ENCODE results near the gene CBY1.
A peak's percentile ranks its signal among the peaks of the same experiment; 100 is the strongest.

Gene CBY1

DNA sequence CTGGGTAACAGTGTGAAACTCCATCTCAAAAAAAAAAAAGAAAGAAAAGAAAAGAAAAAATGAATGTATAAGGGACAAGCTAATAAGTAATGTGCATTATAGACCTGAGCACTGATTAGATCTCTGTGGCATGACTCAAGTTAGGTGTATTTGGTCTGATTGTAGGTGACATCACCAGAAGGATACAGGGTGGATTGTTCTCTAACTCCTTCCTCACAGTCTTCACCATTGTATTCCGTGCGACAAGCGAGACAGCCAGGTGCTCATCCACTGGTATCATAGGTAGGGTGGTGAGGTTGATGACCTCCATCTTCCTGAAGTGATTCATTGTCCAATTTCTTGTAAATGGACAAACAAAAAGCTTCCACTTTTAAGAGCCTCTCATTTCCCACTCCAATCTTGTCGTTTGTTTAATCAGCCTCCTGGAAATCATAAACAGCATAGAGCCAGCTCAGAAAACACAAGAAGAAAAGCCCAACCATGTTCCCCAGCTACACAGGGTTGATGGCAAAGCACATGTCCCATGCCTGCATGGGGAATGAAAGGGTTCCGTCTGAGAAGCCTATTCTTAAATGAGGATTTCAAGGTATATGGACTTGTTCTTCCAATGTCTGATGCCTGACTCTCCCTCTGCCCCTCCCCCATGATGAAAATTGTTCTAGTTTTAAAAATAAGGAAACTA, 6.5 kb upstream of the CBY1 start:
- no peak for DNase-seq (ENCODE audit: low read depth)

DNA sequence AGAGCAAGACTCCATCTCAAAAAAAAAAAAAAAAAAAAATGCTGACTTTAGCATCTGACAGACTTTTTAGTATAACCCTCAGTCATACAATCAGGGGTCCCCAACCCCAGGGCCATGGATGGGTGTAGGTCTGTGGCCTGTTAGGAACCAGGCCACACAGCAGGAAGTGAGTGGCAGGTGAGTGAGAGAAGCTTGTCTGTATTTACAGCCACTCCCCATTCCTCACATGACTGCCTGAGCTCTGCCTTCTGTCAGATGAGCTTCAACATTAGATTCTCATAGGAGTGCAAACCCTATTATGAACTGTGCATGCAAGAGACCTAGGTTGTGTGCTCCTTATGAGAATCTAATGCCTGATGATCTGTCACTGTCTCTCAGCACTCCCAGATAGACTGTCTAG, 3.6 kb upstream of the CBY1 start:
- DNase-seq (ENCODE audit: low read depth), result no peak

DNA sequence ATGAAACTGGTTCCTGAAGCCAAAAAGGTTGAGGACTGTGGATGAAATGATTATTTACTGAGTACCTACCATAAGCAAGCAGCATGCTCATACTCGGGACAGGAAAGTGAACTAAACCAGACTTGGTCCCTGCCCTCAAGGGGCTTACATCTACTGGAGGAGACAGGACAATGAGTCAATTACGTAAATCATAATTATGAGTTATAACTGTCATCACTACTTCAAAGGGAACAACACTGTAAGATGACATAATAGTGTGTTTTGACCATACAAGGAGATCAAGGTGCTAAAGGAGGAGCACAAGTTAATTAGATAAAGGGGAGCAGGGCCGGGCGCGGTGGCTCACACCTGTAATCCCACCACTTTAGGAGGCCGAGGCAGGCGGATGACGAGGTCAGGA, 2.7 kb upstream of the CBY1 start:
- DNase-seq (ENCODE audit: low read depth), result no peak

DNA sequence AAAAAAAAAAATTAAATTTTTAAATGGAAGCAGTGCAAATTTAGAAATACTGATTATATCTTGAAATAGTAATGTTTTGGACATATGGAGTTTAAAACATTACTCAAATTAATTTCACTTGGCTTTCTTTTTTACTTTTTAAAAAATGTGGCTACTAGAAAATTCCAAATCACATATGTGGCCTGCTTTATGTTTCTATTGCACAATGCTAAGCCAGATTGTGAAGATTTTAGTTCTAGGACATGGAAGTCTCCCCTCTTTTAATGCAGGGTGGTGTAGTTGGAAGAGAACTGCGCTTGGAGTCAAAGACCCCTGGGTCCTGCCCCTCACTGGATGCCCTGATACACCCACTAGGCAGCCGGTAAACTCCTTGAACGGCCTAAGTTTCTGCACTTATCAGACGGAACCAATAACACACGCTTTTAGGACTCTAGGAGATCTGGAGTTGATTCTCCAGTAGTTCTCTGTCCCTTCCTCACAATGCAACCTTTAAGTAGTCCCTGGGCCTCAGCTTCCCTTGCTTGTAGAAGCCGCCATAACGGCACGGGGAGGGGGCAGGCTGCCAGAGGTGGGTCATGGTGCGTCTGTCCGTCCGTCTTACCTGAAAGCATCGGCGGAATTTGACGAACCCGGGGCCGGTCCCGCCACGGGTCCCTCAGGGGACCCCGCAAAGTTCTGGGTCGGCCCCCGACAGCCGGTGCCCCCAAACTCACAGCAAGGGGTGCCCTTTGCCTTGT, 751 bp upstream of the CBY1 start:
- DNase-seq (ENCODE audit: low read depth), result no peak

DNA sequence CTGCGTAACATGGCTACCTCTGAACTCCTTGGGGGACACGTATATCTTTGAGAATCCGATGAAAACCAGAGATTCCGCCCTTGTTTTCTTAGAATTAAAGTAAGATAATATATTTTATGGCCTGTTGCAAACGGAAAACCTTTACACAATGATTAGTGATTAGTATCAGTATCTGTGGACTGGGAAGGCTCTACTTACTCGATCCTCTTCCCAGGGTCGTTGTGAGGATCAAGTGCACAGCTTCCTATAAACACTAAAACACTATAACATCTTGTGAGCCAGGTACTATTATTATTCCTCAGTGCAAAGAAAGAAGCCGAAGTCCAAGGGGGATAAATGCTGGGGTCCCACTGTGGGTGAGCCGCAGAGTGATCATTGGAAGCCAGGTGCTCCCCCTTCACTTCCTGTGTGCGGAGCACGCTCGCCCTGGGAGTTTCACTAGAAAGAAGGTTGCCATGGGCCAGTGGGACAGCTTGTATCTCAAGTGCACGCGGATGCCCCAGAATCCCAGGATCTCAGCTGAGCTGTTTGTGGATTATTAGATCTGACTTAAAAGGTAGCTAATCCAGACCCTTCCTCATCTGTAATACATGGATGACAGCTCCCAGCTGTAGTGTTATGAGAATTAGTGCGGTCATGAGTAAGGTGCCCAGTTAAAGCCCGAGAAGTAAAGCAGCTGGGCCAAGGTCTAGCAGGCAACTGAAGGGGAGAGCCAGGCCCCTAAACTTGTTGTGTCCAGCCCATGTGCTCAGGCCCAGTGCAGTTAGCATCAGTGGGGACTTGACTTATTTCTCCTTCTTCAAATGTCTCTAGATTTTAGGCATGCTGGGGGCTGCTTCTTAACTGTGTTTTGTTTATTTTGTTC, 839 bp downstream of the CBY1 start:
- no peak for DNase-seq (ENCODE audit: low read depth)

DNA sequence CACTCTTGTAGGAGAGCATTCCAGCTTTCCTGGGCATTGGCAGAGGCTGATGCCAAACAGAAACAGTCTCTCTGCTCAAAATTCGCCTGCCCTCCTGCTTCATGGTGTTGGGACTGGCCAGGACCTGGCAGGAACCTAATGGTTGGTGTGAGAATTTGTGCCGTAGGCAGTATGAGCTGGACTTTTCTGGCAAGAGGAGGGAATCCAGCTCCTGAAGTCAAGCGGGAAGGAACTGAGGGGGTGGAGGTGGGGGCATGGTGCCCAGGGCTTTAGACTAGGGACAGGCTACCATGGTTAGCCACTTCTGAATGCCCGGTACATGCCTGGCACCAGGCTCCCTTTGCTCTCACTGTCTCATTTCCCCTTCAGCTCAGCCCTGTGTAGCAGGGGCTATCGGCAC, 18.4 kb downstream of the CBY1 start:
- no peak for DNase-seq (ENCODE audit: low read depth)

DNA sequence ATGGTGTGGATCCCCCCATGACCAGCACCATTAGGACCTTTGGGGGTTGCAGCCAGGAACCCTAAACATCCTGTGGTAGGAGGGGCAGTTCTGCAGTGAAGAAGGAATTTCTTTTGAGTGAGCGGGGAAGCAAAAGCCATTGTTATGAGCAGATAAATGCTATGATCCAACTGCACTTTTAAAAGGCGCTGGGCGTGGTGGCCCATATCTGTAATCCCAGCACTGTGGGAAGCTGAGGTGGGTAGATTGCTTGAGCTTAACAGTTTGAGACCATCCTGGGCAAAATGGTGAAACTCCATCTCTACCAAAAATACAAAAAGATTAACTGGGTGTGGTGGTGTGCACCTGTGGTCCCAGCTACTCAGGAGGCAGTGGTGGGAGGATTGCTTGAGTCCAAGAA, 19.4 kb downstream of the CBY1 start:
- no peak for DNase-seq (ENCODE audit: low read depth)

DNA sequence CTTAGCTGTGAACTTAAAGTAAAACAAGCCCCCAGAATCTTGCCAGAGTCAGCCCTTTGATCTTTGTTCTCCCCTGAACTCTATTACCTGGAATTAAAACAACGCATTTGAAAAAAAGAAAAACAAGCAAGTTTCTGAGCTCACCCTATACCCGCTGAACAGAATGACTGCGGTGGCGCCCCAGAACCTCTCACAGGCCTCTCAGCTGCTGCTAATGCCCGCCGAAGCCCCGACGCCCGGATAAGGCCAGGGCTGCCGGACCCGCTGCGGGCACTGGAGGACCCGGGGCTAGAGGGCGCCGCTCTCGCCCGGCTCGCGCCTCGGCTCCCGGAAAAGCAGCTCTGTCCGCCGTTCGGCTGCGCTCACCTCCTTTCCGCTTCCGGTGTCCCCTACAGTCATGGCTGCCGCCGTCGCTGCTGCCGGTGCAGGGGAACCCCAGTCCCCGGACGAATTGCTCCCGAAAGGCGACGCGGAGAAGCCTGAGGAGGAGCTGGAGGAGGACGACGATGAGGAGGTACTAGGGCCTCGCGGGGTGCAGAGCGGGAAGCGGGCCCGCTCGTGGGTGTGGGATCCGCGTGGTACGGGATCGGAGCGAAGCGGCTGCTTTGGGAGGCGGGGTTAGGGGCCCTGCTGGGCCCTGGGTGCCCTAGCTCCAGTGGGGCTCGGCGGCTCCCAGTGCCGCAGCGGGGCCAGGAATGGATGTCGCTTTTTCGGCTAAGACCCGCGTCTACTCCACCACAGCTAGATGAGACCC, 25.3 kb downstream of the CBY1 start, which contains the start of gene TOMM22:
TSS of gene TOMM22 (plus strand) at position 376 of the 754 bp plus-strand sequence. CDS start at position 398, 22 bp downstream.
- peak; percentile 68 for DNase-seq (ENCODE audit: low read depth)

DNA sequence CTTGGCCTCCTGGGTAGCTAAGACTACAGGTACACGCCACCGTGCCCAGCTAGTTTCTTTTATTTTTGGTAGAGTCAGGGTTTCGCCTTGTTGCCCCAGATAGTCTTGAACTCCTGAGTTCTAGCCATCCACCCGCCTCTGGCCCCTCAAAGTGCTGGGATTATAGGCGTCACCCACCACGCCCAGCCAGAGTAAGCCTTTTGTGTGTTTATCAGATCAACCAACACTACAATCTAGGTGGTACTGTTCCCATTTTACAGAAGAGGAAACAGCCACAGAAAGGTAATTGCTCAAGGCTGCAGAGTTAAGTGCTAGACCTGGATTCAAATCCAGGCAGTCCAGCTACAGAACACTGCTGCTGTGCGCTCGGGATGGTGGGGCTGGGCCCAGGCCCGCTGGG, 28.5 kb downstream of the CBY1 start:
- DNase-seq (ENCODE audit: low read depth), result no peak

DNA sequence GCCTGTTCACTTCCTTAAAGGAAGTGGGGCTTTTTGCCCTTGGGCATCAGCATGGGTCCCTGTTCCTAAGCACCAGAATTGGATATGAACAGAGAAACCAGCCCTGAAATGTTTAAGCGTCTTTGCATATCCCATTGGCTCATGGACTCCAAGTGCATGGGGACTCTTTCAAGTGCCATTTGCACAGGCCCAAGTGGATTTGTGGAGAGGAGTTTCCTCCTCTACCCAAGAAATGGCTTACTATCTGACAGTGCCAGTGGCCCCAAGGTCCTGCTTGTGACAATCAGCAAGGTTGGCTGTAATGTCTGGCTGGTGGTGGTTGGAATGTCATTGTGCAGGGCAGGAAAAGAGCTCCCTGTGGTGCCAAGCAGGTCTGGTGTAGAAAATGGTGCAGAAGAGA, 29.3 kb downstream of the CBY1 start:
- no peak for DNase-seq (ENCODE audit: low read depth)

DNA sequence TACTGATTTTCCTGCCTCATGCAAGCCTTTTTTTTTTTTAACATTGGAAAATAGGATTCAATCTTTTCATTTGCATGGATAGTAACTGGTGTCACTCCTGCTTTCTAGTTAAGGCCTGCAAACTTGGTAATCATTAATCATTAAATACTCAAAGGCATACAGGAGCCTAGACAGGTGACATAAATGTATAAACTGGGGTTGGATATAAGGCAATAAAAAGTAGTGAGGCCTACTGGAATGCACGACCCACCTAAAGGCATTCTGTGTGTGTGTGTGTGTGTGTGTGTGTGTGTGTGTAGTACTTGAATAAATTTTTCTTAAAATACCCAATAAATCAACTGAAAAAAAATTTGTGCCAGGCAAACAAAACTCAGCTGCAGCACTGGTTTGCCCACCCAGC, 33.2 kb downstream of the CBY1 start:
- no peak for DNase-seq (ENCODE audit: low read depth)

DNA sequence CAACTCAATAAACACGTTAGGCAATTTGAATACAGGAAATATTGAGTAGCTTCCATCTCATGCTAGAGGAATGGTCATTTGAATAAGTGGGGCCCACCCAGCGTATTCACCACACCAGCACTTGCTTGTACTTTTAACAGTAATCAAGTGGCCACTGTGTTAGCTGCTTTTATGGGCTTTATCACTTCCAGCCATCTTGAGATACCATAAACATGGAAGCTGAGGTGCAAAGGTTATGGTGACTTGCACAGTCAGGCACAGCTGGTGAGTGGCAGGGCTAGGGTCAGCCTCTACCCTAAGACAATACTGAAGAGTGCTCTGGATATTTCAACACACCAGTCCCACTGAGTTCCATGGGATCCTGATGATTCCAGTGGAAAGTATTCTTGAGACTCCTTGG, 37.6 kb downstream of the CBY1 start:
- no peak for DNase-seq (ENCODE audit: low read depth)

DNA sequence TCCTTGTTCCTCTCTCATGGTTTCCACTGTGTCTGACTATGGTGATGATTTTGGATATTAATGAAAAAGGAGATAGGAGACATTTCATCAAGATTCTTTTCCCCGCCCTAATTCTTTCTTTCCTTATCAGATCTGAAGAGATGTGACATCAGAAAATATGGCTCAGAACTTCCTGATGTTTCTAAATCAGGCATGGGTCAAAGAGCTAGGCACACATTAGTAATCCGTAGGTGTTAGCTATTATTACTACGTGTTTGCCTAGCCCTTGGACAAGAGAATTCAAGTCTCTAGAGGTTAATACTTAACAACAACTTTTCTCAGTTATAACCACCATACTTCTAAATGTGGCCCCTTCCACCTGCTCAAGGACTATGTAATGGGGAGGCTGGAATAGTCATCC, 38.5 kb downstream of the CBY1 start:
- no peak for DNase-seq (ENCODE audit: low read depth)

DNA sequence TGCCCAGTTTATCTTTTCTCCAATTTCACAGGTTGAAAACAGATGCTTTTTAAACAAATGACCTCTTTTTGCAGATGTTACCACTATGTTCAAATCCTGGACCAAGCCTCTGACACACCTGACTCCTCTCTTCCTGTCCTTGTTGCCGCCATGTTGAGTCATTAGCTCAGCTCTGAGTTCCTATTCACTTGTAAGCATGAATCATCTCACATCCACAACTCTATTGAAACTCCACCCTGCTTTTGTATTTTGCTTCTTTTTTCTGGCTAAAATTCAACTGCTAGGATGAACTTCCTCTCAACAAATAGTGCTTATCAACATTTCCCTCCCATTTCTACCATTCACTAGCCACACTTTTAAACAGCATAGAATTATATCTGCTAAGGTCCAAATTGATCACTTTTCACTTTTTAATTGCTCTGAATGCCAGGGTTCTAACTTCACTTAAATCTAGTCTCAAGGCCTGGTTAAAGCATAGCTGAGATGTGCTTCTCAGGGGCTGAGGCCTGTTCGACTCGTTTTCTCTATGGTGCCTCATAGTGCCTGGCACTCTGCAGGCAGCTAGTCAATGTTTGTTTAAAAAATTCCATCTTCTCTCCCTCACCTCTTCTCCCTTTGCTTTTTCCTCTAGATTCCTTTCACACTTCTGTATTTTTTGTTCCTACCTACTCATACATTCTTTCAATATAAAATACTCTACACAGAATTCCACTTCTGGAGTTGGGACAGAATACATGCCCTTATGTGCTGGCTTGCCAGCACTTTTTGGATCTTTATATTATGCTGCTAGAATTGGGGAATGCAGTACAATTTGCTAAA, 40.4 kb downstream of the CBY1 start:
- peak; percentile 72 for DNase-seq (ENCODE audit: low read depth)

DNA sequence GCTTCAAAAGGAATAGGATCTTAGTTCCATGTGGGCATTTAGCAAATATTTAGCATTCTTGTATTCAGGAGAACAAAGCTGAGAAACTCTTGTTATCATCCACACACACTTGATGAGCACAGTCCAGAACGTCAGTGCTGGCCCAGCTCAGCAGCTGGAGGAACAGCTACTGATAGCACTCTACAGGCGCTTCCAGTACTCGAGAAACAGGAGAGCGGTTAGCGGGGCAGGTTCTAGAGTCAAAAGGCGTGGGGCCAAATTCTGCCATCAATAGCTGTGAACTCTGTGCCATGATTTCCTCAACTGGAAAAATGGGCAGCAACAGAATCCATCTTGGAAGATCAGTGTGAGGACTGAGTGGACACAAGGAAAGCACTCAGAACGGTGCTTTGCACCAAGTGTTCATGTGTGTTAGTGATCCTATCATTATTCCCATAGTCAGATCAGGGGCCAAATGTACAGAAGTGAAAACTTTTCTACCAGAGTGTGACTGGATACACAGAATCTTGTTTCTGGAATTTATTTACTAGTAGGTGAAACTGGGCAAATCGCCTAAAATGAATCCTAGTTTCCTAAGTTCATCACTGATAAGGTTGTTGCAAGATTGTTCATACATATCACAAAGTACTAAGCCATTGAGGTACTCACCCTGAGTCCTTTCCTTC, 41.1 kb downstream of the CBY1 start:
- DNase-seq (ENCODE audit: low read depth), result no peak

DNA sequence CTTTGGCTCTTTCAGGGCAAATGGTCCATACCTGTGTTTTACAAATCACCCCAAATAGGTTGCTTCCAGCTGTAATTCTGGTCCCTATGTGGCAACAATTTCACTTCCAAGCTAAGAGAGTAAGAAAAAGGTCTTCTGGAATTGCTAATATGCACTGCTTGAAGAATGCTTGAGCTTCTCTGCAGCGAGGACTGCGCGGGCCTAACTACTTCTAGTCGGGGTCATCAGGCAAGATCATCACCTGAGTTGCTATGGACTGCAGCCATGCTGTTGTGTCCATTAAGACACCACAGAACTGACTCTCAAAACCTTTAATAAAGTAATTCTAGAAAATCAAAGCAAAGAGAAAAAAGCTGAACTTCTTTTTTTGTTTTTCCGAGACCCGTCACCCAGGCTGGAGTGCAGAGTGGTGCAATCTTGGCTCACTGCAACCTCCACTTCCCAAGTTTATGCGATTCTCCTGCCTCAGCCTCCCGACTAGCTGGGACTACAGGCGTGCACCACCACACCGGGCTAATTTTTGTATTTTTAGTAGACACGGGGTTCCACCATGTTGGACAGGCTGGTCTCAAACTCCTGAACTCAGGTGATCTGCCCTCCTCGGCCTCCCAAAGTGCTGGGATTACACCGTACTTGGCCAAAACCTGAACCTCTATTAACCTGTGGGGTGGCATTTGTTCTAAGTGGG, 42.1 kb downstream of the CBY1 start:
- no peak for DNase-seq (ENCODE audit: low read depth)

DNA sequence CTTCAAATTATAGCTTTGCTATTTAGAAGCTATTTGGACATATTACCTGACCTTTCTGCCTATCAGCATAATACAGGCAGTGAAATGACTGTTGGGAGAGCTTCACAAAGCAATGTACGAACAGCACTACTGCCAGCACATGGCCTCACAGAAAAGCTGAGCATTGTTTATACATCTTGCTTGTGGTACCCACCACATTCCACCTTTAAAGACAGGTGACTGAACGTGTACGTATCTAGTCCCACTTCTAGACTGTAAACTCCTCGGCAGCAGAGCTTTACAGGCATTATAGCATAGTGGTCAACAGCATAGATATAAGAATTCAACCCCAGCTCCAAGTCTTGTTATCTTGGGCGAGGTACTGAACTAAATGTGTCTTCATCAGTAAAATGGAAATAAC, 42.7 kb downstream of the CBY1 start:
- no peak for DNase-seq (ENCODE audit: low read depth)

DNA sequence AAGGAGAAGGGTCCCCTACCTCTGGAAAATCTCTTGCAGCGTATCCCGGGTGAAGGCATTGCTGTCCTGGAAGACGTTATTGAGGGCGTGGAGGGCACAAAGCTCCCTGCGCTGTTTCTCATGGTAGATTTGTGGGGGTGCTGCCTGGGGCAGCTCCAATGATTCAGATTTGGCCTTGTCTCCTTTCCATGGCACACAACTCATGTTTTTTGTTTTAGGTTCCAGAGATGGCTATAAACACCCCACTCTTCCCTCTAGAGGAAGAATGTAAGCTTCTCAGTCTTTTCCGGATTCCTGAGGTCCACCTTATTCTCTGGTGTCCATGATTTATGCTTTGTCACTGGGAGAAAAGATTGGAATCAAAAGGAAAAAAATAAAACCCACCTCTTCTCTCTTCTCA, 43.3 kb downstream of the CBY1 start:
- no peak for DNase-seq (ENCODE audit: low read depth)

DNA sequence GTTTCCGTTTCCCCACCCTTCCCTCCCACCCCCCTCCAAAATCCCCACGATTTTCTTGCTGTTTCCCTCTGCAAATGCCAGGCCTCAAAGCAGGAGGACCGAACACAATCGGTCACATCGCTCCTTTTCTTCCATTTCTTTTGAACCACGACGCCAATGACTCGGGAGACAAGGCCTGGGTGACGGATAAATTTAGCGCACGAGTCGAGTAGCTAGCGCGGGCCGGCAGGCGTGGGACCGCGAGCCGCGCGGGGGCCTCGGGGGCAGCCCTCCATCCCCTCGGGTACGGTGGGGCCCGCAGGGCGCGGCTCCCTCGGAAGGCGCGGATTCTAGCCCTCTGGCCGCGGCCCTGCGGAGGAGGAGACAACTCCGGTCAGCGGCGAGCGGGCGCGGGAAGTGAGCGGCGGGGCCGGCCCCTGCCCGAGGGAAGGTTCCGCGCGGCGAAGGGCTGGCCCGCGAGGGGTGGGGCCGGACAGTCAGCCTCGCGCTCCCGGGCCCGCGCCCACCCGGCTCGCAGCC, 43.9 kb downstream of the CBY1 start:
- no peak for DNase-seq (ENCODE audit: low read depth)
